ENCODE measurements around the gene D2HGDH.
"Not testable (repeated sequence)": the region's sequence is repeated elsewhere in the genome, so short reads cannot be mapped to it uniquely, and the experiment has no call there.

Gene D2HGDH

GRCh38 chr2:241788135-241788534 is 53.7 kb downstream of the D2HGDH start:
- Histone ChIP-seq H3K9me3 (no peaks in the 10 kb centered on the region), H3K27ac (no peak overlapping the region), H3K36me3 (no peaks in the 10 kb centered on the region), H3K4me1 (peaks cover 0 to 20% (median 2%) of the 10 kb centered on the region in 4 donors), H3K27me3 (no peaks in the 10 kb centered on the region), H3K4me3 (no peak overlapping the region)
- no peak for DNase-seq
- TF ChIP-seq, protein P1, sequence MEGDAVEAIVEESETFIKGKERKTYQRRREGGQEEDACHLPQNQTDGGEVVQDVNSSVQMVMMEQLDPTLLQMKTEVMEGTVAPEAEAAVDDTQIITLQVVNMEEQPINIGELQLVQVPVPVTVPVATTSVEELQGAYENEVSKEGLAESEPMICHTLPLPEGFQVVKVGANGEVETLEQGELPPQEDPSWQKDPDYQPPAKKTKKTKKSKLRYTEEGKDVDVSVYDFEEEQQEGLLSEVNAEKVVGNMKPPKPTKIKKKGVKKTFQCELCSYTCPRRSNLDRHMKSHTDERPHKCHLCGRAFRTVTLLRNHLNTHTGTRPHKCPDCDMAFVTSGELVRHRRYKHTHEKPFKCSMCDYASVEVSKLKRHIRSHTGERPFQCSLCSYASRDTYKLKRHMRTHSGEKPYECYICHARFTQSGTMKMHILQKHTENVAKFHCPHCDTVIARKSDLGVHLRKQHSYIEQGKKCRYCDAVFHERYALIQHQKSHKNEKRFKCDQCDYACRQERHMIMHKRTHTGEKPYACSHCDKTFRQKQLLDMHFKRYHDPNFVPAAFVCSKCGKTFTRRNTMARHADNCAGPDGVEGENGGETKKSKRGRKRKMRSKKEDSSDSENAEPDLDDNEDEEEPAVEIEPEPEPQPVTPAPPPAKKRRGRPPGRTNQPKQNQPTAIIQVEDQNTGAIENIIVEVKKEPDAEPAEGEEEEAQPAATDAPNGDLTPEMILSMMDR (IDR thresholded peaks at IDR 0.05) = no peak
- intact Hi-C loops (cut with DNase I; ENCODE audit: low total_unique reads) = no loop called here

DNA sequence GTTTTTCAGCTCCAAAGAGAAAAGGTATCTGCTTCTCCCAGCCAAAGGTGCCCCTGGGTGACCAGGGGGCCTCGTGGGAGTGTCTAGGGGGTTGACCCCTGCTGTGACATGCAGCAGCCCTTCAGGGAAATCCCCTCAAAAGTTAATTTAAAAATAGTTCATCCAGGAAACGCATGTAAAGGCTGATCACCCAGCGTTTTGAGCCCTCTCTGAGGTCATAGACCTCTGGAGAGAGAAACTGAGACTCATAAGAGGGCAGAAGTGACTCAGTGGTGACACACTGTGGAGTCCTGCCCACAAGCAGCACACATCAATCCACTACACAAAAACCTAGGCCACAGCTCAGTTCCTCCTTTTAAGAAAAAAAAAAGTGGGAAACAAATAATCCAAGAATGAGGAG is 54.1 kb downstream of the D2HGDH start:
- DNase-seq = no peak
- intact Hi-C loops (cut with DNase I; ENCODE audit: low total_unique reads) = no loop called here
- no peak overlapping the region for H3K4me3 ChIP-seq

GRCh38 chr2:241791385-241791784 is 57.0 kb downstream of the D2HGDH start:
- H3K27me3 ChIP-seq; DNase-seq; H3K36me3 ChIP-seq; H3K9me3 ChIP-seq; H3K27ac ChIP-seq; H3K4me3 ChIP-seq; intact Hi-C loops (cut with DNase I; ENCODE audit: low total_unique reads): not testable (repeated sequence)
- H3K4me1 ChIP-seq = peaks cover 0 to 20% (median 2%) of the 10 kb centered on the region in 4 donors

More for the DNA sequence above, 54.1 kb downstream of the D2HGDH start:
- TF ChIP-seq, protein P1 (IDR thresholded peaks at IDR 0.05) = no peak
- Histone ChIP-seq H3K36me3 (no peaks in the 10 kb centered on the region), H3K27me3 (no peaks in the 10 kb centered on the region), H3K9me3 (no peaks in the 10 kb centered on the region), H3K27ac (no peak overlapping the region), H3K4me1 (peaks cover 0 to 20% (median 2%) of the 10 kb centered on the region in 4 donors)

DNA sequence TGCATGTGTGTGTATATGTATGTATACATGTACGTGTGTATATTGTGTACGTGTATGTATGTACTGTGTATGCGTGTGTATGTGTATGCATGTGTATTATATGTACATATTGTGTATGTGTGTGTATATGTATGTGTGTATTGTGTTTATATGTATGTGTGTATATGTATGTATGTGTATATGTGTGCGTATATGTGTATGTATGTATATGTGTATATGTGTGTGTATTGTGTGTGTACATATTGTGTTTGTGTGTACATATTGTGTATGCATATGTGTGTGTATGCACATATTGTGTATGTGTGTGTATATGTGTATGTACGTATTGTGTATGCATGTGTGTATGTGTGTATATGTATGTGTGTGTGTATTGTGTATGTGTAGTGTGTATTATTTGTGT is 59.0 kb downstream of the D2HGDH start:
- DNase-seq = no peak
- Histone ChIP-seq H3K4me3 (no peak overlapping the region), H3K9me3 (no peaks in the 10 kb centered on the region), H3K36me3 (no peaks in the 10 kb centered on the region), H3K4me1 (peaks cover 0 to 20% (median 2%) of the 10 kb centered on the region in 4 donors), H3K27me3 (peaks cover 0 to 27% of the 10 kb centered on the region in 2 donors), H3K27ac (no peak overlapping the region)
- TF ChIP-seq, protein P1 (IDR thresholded peaks at IDR 0.05) = no peak
- intact Hi-C loops (cut with DNase I; ENCODE audit: low total_unique reads) = no loop called here

DNA sequence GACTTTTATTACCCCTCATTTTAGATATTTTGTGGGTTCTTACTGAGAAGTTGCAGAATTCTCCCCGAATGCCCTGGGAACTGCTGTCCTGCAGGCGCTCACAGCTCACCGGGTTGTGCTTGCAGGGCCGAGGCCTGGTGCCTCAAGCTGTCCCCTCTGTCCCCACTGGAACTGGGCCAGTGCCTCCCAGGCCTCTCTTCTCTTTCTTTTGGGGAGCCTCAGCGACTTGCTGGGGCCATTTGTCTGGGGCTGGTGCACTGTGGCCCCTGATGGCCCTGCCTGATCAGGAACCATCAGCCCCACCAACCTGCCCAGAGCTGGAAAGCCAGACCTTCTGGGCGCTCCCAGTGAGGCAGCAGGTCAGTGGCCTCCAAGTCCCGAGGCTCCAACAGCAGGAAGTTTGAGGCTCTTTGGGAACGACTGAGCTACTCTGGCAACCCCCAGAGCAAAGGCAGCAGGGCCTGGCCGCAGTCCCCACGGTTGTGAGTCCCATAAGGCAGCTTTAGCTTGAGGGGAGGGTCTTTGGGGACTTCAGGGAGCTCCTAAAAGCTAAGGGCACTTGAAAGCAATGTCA is 59.9 kb downstream of the D2HGDH start:
- TF ChIP-seq, protein P1 (IDR thresholded peaks at IDR 0.05) = no peak
- intact Hi-C loops (cut with DNase I; ENCODE audit: low total_unique reads) = no loop called here
- no peak overlapping the region for H3K4me3 ChIP-seq

GRCh38 chr2:241795021-241795999 is 60.9 kb downstream of the D2HGDH start:
- intact Hi-C loops (cut with DNase I; ENCODE audit: low total_unique reads) = no loop called here
- peaks cover 0 to 31% of the 10 kb centered on the region in 2 donors for H3K27me3 ChIP-seq
- H3K4me3 ChIP-seq = no peak overlapping the region
- TF ChIP-seq, protein P1 (IDR thresholded peaks at IDR 0.05) = no peak
- peaks cover 0 to 20% (median 2%) of the 10 kb centered on the region in 4 donors for H3K4me1 ChIP-seq
- DNase-seq = no peak
- H3K27ac ChIP-seq = no peak overlapping the region
- H3K36me3 ChIP-seq = no peaks in the 10 kb centered on the region
- H3K9me3 ChIP-seq = no peaks in the 10 kb centered on the region

More for the DNA sequence above, 59.9 kb downstream of the D2HGDH start:
- H3K36me3 ChIP-seq = no peaks in the 10 kb centered on the region
- no peak for DNase-seq
- H3K9me3 ChIP-seq = no peaks in the 10 kb centered on the region
- peaks cover 0 to 31% of the 10 kb centered on the region in 2 donors for H3K27me3 ChIP-seq
- H3K4me1 ChIP-seq = peaks cover 0 to 20% (median 2%) of the 10 kb centered on the region in 4 donors
- no peak overlapping the region for H3K27ac ChIP-seq
